HG03159 (cell line): ENCODE measurements around the gene ARL9.
"Not testable (repeated sequence)": the region's sequence is repeated elsewhere in the genome, so short reads cannot be mapped to it uniquely, and the experiment has no call there.

ENCODE experiments used
- ATAC-seq: cut with Tn5 transposase; IDR thresholded peaks from one replicate; pipeline ENCODE4 v1.9.1; 2021; ENCODE audit warnings: mild to moderate bottlenecking, moderate library complexity; ENCODE audit not compliant: unreplicated experiment

Gene ARL9, protein sequence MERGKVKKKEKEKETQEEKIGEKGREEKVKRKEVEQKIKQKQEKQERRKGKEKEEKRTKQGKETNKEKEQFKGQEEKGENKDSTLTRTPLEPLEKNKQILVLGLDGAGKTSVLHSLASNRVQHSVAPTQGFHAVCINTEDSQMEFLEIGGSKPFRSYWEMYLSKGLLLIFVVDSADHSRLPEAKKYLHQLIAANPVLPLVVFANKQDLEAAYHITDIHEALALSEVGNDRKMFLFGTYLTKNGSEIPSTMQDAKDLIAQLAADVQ

GRCh38 chr4:56505269-56506130 is at the start of gene ARL9:
Gene ARL9, plus strand, starts transcription at chr4:56505791. Its CDS starts 72 bp downstream, at chr4:56505863.
- peak; percentile 68 for ATAC-seq

DNA sequence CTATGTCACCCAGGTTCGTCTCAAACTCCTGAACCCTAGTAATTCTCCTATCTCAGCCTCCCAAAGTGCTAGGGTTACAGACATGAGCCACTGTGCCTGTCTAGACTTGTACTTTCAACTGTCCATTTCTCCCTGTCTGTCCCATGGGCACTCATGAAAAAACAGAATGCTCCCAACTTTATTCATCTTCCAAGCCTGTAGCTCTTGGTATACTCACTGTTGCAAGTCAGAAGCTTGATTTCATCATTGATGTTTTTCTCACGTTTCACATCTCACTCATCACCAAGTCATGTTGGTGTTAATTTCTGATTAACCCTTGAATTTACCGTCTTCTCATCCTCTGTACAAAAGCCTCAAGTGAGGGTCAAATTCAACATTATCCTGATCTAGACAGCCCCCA is 45.5 kb upstream of the ARL9 start:
- ATAC-seq, result no peak

DNA sequence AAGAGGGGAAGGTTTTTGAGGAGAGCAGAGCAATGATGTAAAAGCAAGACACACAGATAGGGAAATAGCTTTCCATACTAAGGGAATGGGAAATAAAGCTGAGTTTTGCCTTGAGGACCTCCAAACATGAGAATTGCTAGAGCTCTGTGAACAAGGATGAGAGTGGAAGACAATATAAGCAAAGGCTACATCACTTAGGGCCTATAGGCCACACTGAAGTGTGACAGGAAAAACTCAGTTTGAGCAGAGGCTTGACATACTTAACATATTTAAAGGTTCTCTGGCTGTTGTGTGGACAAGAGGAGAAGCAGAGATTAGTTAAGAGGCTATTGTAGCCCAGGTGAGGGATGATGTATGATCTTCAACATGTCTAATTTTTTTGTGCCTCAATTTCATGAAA is 43.4 kb upstream of the ARL9 start:
- ATAC-seq, result no peak

- ATAC-seq, result no peak
These were observed 41.9 kb upstream of the ARL9 start for GRCh38 chr4:56463711-56464110.

- ATAC-seq, result no peak
These were observed 41.0 kb upstream of the ARL9 start for GRCh38 chr4:56464581-56464980.

- no peak for ATAC-seq
These were observed 39.8 kb upstream of the ARL9 start for GRCh38 chr4:56465599-56466295.

- ATAC-seq, result not testable (repeated sequence)
These were observed 39.3 kb upstream of the ARL9 start for GRCh38 chr4:56466296-56466761.

DNA sequence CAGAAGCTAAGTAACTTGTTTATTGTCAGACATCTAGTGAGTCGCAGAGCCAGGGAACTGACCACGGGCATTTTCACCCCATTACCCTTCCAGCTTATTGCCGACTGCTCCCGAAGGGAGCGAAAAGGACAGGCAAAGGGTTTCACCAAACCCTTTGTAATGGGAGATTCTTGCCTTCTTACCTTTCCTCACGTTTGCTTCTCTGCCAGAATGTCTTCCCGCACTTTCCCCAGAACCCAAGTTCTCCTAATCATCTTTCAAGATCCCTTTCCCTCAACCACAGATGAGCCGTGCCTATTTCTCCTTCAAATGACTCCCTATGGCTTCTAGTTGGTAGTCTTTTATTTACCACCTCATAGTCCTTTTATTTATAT is 38.7 kb upstream of the ARL9 start:
- ATAC-seq, result no peak

- peak; percentile 93 for ATAC-seq
These were observed 38.1 kb upstream of the ARL9 start, which contains the start of gene SRP72 for GRCh38 chr4:56467284-56468096. Gene SRP72, plus strand, starts transcription at chr4:56467617. Its CDS starts 19 bp downstream, at chr4:56467636.

DNA sequence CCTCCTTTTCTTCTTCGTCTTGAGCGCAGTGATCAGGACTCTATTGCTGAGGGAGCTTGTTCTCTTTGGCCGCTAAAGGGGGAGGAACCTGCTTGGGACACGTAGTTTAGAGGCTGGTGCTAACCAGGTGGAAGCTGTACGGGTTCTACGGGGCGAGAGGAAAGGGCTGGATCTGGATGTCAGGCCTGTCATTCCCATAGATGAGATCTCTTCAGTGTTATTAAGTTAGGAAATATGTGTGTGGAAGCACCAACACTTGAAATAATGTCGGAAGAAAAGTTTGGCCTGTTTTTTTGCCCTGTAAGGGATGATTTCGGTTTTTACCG is 37.5 kb upstream of the ARL9 start:
- peak; percentile 38 for ATAC-seq

DNA sequence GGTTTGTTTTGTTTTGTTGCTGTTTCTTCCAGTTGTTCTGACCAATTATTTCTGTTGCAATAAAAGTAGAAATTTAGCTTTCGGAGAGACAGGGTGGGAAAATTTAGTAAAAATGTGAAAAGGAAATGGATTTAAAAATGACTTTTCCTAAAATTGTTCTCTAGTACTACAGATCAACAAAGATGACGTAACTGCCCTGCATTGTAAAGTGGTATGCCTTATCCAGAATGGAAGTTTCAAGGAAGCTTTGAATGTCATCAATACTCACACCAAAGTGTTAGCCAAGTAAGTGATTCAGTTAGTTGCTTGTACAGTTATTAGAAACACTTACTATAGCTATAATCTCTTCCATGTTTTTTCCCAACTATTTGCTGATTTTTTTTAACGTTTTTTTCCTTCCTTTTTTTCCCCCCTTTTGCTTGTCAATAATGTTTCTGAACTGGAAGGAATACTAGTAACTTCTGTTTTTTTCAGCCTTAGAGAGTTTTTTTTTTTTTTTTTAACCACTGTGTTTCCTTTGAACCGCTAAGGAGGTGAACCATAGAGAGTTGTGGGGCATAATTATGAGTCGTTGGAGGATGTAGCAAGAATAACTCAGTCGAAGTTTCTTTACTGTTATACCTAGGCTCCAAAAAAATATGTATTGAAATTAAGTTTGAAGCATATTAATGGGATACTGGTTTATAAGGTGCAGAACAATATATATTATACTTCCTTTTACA is 35.9 kb upstream of the ARL9 start:
- ATAC-seq, result no peak

DNA sequence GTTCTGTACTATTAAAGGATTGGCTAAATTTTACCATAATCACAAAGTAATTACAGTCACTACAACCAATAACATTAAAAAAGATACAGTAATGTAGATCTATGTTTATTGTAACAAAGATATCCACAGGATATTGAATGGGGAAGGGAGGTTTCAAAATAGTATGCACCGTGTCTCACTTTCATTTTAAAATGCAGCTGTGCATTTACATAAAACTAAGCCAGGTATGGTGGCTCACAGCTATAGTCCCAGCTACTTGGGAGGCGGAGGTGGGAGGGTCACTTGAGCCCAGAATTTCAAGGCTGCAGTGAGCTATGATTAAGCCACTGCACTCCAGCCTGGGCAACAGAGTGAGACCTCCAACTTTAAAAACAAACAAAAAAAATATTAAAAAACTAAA is 29.7 kb upstream of the ARL9 start:
- ATAC-seq, result peak; percentile 89

- ATAC-seq, result no peak
These were observed 28.3 kb upstream of the ARL9 start for GRCh38 chr4:56477192-56477702.

- no peak for ATAC-seq
These were observed 24.9 kb upstream of the ARL9 start for GRCh38 chr4:56480691-56481090.

DNA sequence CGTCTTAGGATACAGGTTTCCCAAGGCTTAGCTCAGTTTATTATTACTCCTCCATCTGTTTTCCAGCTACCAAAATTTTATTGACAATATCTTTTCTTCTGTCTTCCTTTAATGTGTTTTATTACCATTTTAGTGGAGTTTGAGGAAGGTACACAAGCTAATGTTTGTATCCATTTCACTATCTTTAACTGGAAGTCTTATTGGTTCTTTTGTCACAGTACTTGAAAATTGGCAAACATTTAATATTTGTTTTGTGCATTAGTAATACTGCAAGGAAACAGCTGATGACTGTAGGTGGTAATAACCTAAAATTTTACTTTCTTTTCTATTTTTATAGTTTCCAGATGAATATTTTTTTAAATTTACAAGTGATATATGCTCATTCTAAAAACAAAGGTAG is 9.3 kb upstream of the ARL9 start:
- ATAC-seq, result no peak

GRCh38 chr4:56511098-56511497 is 5.5 kb downstream of the ARL9 start:
- ATAC-seq, result no peak

DNA sequence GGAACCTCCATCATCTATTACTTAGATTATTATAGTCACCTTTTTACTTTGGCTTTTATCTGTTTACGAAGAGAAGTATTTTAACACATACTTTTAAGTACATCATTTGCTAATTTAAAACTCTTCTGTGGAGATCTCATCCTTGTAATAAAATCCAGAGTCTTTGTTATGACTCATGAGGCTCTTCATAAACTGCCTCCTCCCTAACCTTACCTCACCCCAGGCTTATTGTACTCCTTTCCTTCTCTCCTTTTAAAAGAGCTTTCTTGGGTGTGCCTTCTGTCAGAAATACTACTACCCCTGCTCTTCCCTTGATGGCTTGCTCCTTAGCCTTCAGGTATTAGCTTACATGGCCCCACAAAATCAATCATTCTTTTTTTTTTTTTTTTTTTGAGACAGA is 6.6 kb downstream of the ARL9 start:
- no peak for ATAC-seq

DNA sequence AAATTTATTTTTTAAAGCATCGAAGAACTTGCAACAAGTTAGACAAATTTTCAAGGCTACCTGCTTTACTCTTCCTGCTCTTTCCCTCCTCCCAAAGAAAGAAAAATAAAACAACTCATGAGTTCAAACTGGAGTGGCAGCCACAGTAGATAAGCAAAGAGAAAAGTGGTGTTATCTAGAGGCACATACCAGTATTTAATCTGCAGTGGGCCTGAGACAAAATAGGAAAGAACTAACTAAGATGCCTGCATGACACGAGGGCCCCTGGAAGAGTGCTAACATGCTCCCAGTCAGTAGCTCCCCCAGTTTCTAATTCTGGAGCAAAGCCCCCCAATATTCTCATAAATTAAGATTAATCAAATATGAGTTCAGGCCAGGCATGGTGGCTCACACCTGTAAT is 7.9 kb downstream of the ARL9 start:
- no peak for ATAC-seq

- peak; percentile 94 for ATAC-seq
These were observed 24.9 kb downstream of the ARL9 start for GRCh38 chr4:56530269-56531148.
